ENCODE results near the gene RHEB. TPM values are rescaled to one million over a fixed set of nuclear protein-coding genes. Genes with fewer than 3 reads are reported as not detected.

The RHEB gene
- total and polyA plus RNA-seq, 2 of the 13 experiments (the other 11 are each of a cell fraction or from before 2014, with no cell fraction given), result 55.0 to 77.6 TPM

DNA sequence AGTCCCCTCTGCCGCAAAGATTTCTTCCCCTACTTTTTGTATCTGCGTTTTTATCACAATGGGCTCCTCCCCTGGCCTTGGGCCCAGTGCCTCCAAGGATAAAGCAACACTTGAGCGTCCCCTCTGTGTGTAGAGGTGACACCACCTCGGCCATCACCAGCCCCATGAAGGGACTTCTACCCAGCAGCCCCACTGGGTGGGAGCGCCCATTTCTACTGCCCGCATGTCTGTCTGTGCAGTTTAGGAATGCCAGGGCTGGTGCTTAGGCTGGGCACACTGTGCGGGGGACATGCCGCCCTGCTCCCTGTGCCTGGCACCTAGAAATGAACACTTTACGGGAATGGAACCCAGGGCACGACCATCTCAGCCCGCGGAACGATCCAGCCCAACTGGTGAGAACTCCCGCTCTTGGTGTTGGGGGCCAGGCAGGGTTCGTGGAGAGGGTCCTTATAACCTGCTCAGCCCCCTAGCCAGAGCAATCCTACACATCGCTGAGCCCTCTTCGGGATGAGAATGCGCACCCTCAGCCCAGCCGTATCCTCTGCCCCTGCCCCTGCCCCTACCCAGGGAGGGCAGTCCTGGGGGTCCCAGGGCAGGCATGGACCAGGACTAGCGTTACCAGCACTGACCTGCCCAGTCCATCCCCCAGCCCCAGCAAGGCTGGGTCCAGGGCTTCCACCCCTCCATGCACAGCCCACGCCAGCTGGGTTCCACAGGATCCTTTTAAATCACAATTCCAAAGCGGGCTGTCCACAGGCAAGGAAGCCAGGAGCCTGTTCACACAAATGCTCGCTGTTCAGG lies 92.6 kb downstream of the RHEB start:
- intact Hi-C loops (cut with micrococcal nuclease; ENCODE audit: unreplicated experiment), result no loop called here
- Histone ChIP-seq H4K20me1 (ENCODE audit: insufficient read depth, low read length) (peaks cover 2% of the 10 kb centered on the region; the same call in 1 of the 2 replicates), H2AFZ (ENCODE audit: low read length) (no peak overlapping the region), H3K4me1 (ENCODE audit: insufficient read depth, low read length) (no peaks in the 10 kb centered on the region), H3K9me3 (ENCODE audit: low read length) (no peaks in the 10 kb centered on the region), H3K36me3 (replicated peaks in 1 of 2; ENCODE audit: control insufficient read depth in 1 of 2, insufficient read depth in 2 of 2, low read length in 2 of 2) (no peaks in the 10 kb centered on the region), H3K9ac (ENCODE audit: insufficient read depth, low read depth, low read length) (no peak overlapping the region), H3K27ac (ENCODE audit: extremely low read length, insufficient read depth, low read length) (no peak overlapping the region), H3K79me2 (ENCODE audit: insufficient read depth, low read length) (no peaks in the 10 kb centered on the region), H3K4me3 (replicated peaks in 1 of 3; ENCODE audit: insufficient read depth in 1 of 3, low read depth in 2 of 3, low read length in 3 of 3) (no peak overlapping the region), H3K27me3 (ENCODE audit: control insufficient read depth in 1 of 2, insufficient read depth in 2 of 2, low read length in 2 of 2) (peaks cover 5 to 47% of the 10 kb centered on the region in 2 experiments), H3K4me2 (ENCODE audit: low read depth, low read length) (no peak overlapping the region)
- FAIRE-seq (no peak), ATAC-seq (no peak), DNase-seq (ENCODE audit: low spot score) (no peak)
- ChIA-PET POLR2A (no interaction called here), CTCF (ENCODE audit: low intra/inter-chr PET ratio, low total read pairs) (no interaction called here)
- 59% methylated on average over 9 of the region's 23 CpGs for WGBS (ENCODE audit: low lambda C conversion rate)
- no TSS peak for BruUV-seq (replicated peaks)
- in situ Hi-C loops (cut with HindIII; ENCODE audit: extremely low pct_ligation_motif_present, low pct_unique_long_range_greater_than_20kb), result no loop called here
- no peak for TF ChIP-seq FOXP1 (IDR thresholded peaks at IDR 0.05)
- no peak for TF ChIP-seq FOXP1 (CRISPR knock-in tag; IDR thresholded peaks at IDR 0.05)
- TF ChIP-seq, protein P1, sequence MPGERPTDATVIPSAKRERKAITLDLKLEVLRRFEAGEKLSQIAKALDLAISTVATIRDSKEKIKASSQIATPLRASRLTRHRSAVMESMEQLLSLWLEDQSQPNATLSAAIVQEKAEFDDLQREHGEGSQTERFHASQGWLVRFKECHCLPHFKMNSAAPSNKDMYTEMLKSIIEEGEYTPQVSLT (CRISPR knock-in tag; IDR thresholded peaks at IDR 0.05; ENCODE audit: borderline replicate concordance, low read depth), result no peak
- no peak for TF ChIP-seq ZBTB8A (CRISPR knock-in tag; IDR thresholded peaks at IDR 0.05; ENCODE audit: borderline replicate concordance, low read depth)
- TF ChIP-seq NFYB (CRISPR knock-in tag; IDR thresholded peaks at IDR 0.05), result no peak

GRCh38 chr7:151426441-151426903 lies 93.2 kb downstream of the RHEB start:
- 55% methylated on average over 10 of the region's 14 CpGs for WGBS (ENCODE audit: low lambda C conversion rate)
- no peak overlapping the region for H3K4me2 ChIP-seq (ENCODE audit: low read depth, low read length)
- TF ChIP-seq, protein P2, sequence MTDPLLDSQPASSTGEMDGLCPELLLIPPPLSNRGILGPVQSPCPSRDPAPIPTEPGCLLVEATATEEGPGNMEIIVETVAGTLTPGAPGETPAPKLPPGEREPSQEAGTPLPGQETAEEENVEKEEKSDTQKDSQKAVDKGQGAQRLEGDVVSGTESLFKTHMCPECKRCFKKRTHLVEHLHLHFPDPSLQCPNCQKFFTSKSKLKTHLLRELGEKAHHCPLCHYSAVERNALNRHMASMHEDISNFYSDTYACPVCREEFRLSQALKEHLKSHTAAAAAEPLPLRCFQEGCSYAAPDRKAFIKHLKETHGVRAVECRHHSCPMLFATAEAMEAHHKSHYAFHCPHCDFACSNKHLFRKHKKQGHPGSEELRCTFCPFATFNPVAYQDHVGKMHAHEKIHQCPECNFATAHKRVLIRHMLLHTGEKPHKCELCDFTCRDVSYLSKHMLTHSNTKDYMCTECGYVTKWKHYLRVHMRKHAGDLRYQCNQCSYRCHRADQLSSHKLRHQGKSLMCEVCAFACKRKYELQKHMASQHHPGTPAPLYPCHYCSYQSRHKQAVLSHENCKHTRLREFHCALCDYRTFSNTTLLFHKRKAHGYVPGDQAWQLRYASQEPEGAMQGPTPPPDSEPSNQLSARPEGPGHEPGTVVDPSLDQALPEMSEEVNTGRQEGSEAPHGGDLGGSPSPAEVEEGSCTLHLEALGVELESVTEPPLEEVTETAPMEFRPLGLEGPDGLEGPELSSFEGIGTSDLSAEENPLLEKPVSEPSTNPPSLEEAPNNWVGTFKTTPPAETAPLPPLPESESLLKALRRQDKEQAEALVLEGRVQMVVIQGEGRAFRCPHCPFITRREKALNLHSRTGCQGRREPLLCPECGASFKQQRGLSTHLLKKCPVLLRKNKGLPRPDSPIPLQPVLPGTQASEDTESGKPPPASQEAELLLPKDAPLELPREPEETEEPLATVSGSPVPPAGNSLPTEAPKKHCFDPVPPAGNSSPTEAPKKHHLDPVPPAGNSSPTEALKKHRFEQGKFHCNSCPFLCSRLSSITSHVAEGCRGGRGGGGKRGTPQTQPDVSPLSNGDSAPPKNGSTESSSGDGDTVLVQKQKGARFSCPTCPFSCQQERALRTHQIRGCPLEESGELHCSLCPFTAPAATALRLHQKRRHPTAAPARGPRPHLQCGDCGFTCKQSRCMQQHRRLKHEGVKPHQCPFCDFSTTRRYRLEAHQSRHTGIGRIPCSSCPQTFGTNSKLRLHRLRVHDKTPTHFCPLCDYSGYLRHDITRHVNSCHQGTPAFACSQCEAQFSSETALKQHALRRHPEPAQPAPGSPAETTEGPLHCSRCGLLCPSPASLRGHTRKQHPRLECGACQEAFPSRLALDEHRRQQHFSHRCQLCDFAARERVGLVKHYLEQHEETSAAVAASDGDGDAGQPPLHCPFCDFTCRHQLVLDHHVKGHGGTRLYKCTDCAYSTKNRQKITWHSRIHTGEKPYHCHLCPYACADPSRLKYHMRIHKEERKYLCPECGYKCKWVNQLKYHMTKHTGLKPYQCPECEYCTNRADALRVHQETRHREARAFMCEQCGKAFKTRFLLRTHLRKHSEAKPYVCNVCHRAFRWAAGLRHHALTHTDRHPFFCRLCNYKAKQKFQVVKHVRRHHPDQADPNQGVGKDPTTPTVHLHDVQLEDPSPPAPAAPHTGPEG (CRISPR knock-in tag; IDR thresholded peaks at IDR 0.05), result no peak
- TF ChIP-seq HMG20B (CRISPR knock-in tag; conservative IDR thresholded peaks at IDR 0.05) (no peak), ZNF713 (CRISPR knock-in tag; IDR thresholded peaks at IDR 0.05) (no peak), SMARCE1 (IDR thresholded peaks at IDR 0.05; ENCODE audit: borderline replicate concordance) (no peak), ZNF337 (CRISPR knock-in tag; IDR thresholded peaks at IDR 0.05; ENCODE audit: borderline replicate concordance, low read depth) (no peak), ZBTB42 (CRISPR knock-in tag; IDR thresholded peaks at IDR 0.05) (no peak), ZNF773 (CRISPR knock-in tag; IDR thresholded peaks at IDR 0.05; ENCODE audit: borderline replicate concordance) (no peak), SRF (IDR thresholded peaks at IDR 0.05; ENCODE audit: low read depth, low read length) (no peak)

More at GRCh38 chr7:151426441-151426903, 93.2 kb downstream of the RHEB start:
- FAIRE-seq (no peak), ATAC-seq (no peak), DNase-seq (ENCODE audit: low spot score) (no peak)
- Histone ChIP-seq H2AFZ (ENCODE audit: low read length) (no peak overlapping the region), H3K36me3 (replicated peaks in 1 of 2; ENCODE audit: control insufficient read depth in 1 of 2, insufficient read depth in 2 of 2, low read length in 2 of 2) (no peaks in the 10 kb centered on the region), H4K20me1 (ENCODE audit: insufficient read depth, low read length) (peaks cover 2% of the 10 kb centered on the region; the same call in 1 of the 2 replicates), H3K27ac (ENCODE audit: extremely low read length, insufficient read depth, low read length) (no peak overlapping the region), H3K4me1 (ENCODE audit: insufficient read depth, low read length) (no peaks in the 10 kb centered on the region), H3K9ac (ENCODE audit: insufficient read depth, low read depth, low read length) (no peak overlapping the region), H3K4me3 (replicated peaks in 1 of 3; ENCODE audit: insufficient read depth in 1 of 3, low read depth in 2 of 3, low read length in 3 of 3) (no peak overlapping the region), H3K27me3 (ENCODE audit: control insufficient read depth in 1 of 2, insufficient read depth in 2 of 2, low read length in 2 of 2) (peaks cover 7 to 43% of the 10 kb centered on the region in 2 experiments), H3K79me2 (ENCODE audit: insufficient read depth, low read length) (no peaks in the 10 kb centered on the region), H3K9me3 (ENCODE audit: low read length) (no peaks in the 10 kb centered on the region)
- intact Hi-C loops (cut with micrococcal nuclease; ENCODE audit: unreplicated experiment) (no loop called here), in situ Hi-C loops (cut with HindIII; ENCODE audit: extremely low pct_ligation_motif_present, low pct_unique_long_range_greater_than_20kb) (no loop called here)
- ChIA-PET CTCF (ENCODE audit: low intra/inter-chr PET ratio, low total read pairs) (no interaction called here), POLR2A (no interaction called here)
- BruUV-seq (replicated peaks), result no TSS peak

Measured in HepG2 (cell line).